ENCODE data around the gene FZD2. TPM values are rescaled to one million over a fixed set of nuclear protein-coding genes. Genes with fewer than 3 reads are reported as not detected.
A peak's percentile ranks its signal among the peaks of the same experiment; 100 is the strongest.

The FZD2 gene
- total and polyA plus RNA-seq, 2 of the 13 experiments (the other 11 are each of a cell fraction or from before 2014, with no cell fraction given): 0.07 to 0.13 TPM

- TF ChIP-seq ZNF609 (CRISPR knock-in tag; IDR thresholded peaks at IDR 0.05; ENCODE audit: borderline replicate concordance): 0 out of 2 replicates have a peak, but pooled peaks have one; percentile 36
- no peak for TF ChIP-seq ZNF329 (CRISPR knock-in tag; IDR thresholded peaks at IDR 0.05; ENCODE audit: low read depth)
- TF ChIP-seq ZSCAN9 (CRISPR knock-in tag; IDR thresholded peaks at IDR 0.05; ENCODE audit: borderline replicate concordance): peak; percentile 20; the same call in 1 of the 2 replicates
- 0 out of 2 replicates have a peak, but pooled peaks have one; percentile 26 for TF ChIP-seq YEATS2 (CRISPR knock-in tag; IDR thresholded peaks at IDR 0.05; ENCODE audit: borderline replicate concordance)
- no peak for TF ChIP-seq CBX1 (IDR thresholded peaks at IDR 0.05; ENCODE audit: low read depth)
- TF ChIP-seq HMGA1 (CRISPR knock-in tag; conservative IDR thresholded peaks at IDR 0.05): no peak
- TF ChIP-seq ZNF317 (CRISPR knock-in tag; IDR thresholded peaks at IDR 0.05): 0 out of 2 replicates have a peak, but pooled peaks have one; percentile 30
- TF ChIP-seq ZNF567 (CRISPR knock-in tag; IDR thresholded peaks at IDR 0.05; ENCODE audit: borderline replicate concordance): 0 out of 2 replicates have a peak, but pooled peaks have one; percentile 45
- TF ChIP-seq WIZ (CRISPR knock-in tag; IDR thresholded peaks at IDR 0.05): peak; percentile 71; the same call in 1 of the 2 replicates
- TF ChIP-seq MNT (IDR thresholded peaks at IDR 0.05): peak; percentile 11; the same call in 1 of the 2 replicates
- peak; percentile 54; the same call in 1 of the 2 replicates for TF ChIP-seq ARNT2 (CRISPR knock-in tag; IDR thresholded peaks at IDR 0.05; ENCODE audit: low read depth)
- TF ChIP-seq ETV5 (CRISPR knock-in tag; IDR thresholded peaks at IDR 0.05; ENCODE audit: borderline replicate concordance): peak; percentile 79; the same call in 1 of the 2 replicates
- 0 out of 2 replicates have a peak, but pooled peaks have one; percentile 37 for TF ChIP-seq AKAP8 (CRISPR knock-in tag; IDR thresholded peaks at IDR 0.05)
- peak; percentile 91 for TF ChIP-seq ZNF687 (CRISPR knock-in tag; IDR thresholded peaks at IDR 0.05)
- TF ChIP-seq DRAP1 (CRISPR knock-in tag; IDR thresholded peaks at IDR 0.05): peak; percentile 58; the same call in 1 of the 2 replicates
- no peak for TF ChIP-seq NCOA1 (CRISPR knock-in tag; IDR thresholded peaks at IDR 0.05)
- peak; percentile 68; the same call in 1 of the 2 replicates for TF ChIP-seq ZSCAN29 (CRISPR knock-in tag; conservative IDR thresholded peaks at IDR 0.05)
These were observed 51.6 kb downstream of the FZD2 start (continued) for GRCh38 chr17:44608727-44609435.
